Upper lobe of left lung (tissue), 6 donors: ENCODE data around the gene TSHZ2. TPM values are rescaled to one million over a fixed set of nuclear protein-coding genes. Genes with fewer than 3 reads are reported as not detected.

Experiments used
- ATAC-seq, 2 donors: fragments of 200-7000 bp; cut with Tn5 transposase; one replicate each; pipeline ENCODE4 v1.9.1; 2022; ENCODE audit warnings: mild to moderate bottlenecking in 2 of 2, moderate library complexity in 2 of 2; ENCODE audit not compliant: low FRiP score in 2 of 2
- DNase-seq, 2 donors: peaks; one replicate each; pipeline ENCODE4 v3.0.0-alpha.2; 2019 to 2020
- H3K27ac ChIP-seq, 4 donors: fragments of 200-600 bp; sonication (generic); one replicate each; pipeline ENCODE4 v1.5.1; 2016 to 2019
- H3K27me3 ChIP-seq, 4 donors: fragments of 200-600 bp; sonication (generic); one replicate each; pipeline ENCODE4 v1.5.1; 2017 to 2019
- H3K36me3 ChIP-seq, 4 donors: fragments of 200-600 bp; sonication (generic); one replicate each; pipeline ENCODE4 v1.5.1; 2016 to 2019
- H3K4me1 ChIP-seq, 4 donors: fragments of 200-600 bp; sonication (generic); one replicate each; pipeline ENCODE4 v1.5.1; 2018 to 2019
- H3K4me3 ChIP-seq, 4 donors: fragments of 200-600 bp; sonication (generic); one replicate each; pipeline ENCODE4 v1.5.1; 2017 to 2019; ENCODE audit warnings: mild to moderate bottlenecking in 2 of 4, moderate library complexity in 1 of 4
- H3K9me3 ChIP-seq, 4 donors: fragments of 200-600 bp; sonication (generic); one replicate each; pipeline ENCODE4 v1.5.1; 2018 to 2019
- CTCF ChIP-seq, 6 experiments: fragments of 450-650 bp in 4 of 6; fragments of 200-600 bp in 2 of 6; sonication (generic) in 2 of 6; IDR thresholded peaks; one replicate each; pipeline ENCODE4 v1.5.1; 2016 to 2019; ENCODE audit warnings: antibody characterized with exemption in 6 of 6
- EP300 ChIP-seq, 4 donors: sonication (generic); formaldehyde crosslinking; IDR thresholded peaks; one replicate each; pipeline ENCODE4 v1.5.1; 2017; ENCODE audit warnings: antibody characterized with exemption in 4 of 4, control low read depth in 2 of 4
- POLR2A ChIP-seq, 4 donors: fragments of 450-650 bp; IDR thresholded peaks; one replicate each; pipeline ENCODE4 v1.5.1; 2016 to 2017; ENCODE audit warnings: antibody characterized with exemption in 4 of 4, mild to moderate bottlenecking in 2 of 4
- POLR2AphosphoS5 ChIP-seq, 2 donors: sonication (generic); formaldehyde crosslinking; IDR thresholded peaks; one replicate each; pipeline ENCODE4 v1.5.1; 2017; ENCODE audit warnings: antibody characterized with exemption in 2 of 2
- WGBS, 2 donors: methylation state at CpG; one replicate each; pipeline ENCODE4 v1.1.5; 2017 to 2018; 5-methylcytosine and 5-hydroxymethylcytosine counted together
- total RNA-seq, 6 donors: library from RNA; depleted of rRNA in 4 of 6; stranded (reverse); fragments of >200 nt in 4 of 6; gene quantifications; one replicate each; pipeline versions ENCODE4 v1.1.0 to v1.2.1, GENCODE V29; 2016 to 2021
- donor health status: DM: no; HTN: no; CAD: no; lungs with moderate emphysema.
- donor health status: DM: no; HTN: yes; CAD: no; lungs with severe emphysema.

The TSHZ2 gene
- total RNA-seq, 6 donors from 2014 or later, result 1.8 to 10.0 (median 3.2) TPM

- Histone ChIP-seq H3K27ac (no peak overlapping the region), H3K4me1 (peaks cover 0 to 3% (median 0%) of the 10 kb centered on the region in 4 donors), H3K9me3 (no peaks in the 10 kb centered on the region), H3K27me3 (no peaks in the 10 kb centered on the region), H3K4me3 (no peak overlapping the region), H3K36me3 (no peaks in the 10 kb centered on the region)
- WGBS, 2 donors, result 75 to 80% methylated on average over 10 of the region's 10 CpGs
- no peak for TF ChIP-seq POLR2AphosphoS5 (IDR thresholded peaks at IDR 0.05)
- no peak for TF ChIP-seq EP300 (IDR thresholded peaks at IDR 0.05)
- no peak for TF ChIP-seq POLR2A (IDR thresholded peaks at IDR 0.05)
- no peak for TF ChIP-seq CTCF (IDR thresholded peaks at IDR 0.05)
- DNase-seq (no peak), ATAC-seq (peak in 1 of 2 donors; percentile 87)
These were observed 31.4 kb downstream of the TSHZ2 start for GRCh38 chr20:53003420-53004154.

- Histone ChIP-seq H3K4me3 (no peak overlapping the region), H3K27ac (no peak overlapping the region), H3K27me3 (no peaks in the 10 kb centered on the region), H3K4me1 (peaks cover 0 to 3% (median 0%) of the 10 kb centered on the region in 4 donors), H3K9me3 (no peaks in the 10 kb centered on the region), H3K36me3 (no peaks in the 10 kb centered on the region)
- TF ChIP-seq POLR2A (IDR thresholded peaks at IDR 0.05) (no peak), CTCF (IDR thresholded peaks at IDR 0.05) (no peak), POLR2AphosphoS5 (IDR thresholded peaks at IDR 0.05) (no peak), EP300 (IDR thresholded peaks at IDR 0.05) (no peak)
- no peak for ATAC-seq
- WGBS, 2 donors, result 90 to 91% methylated on average over 9 of the region's 9 CpGs
- no peak for DNase-seq
These were observed 32.2 kb downstream of the TSHZ2 start for GRCh38 chr20:53004267-53004813.

GRCh38 chr20:53009979-53010735, 38.0 kb downstream of the TSHZ2 start:
- 80 to 87% methylated on average over 5 of the region's 5 CpGs for WGBS, 2 donors
- Histone ChIP-seq H3K27me3 (no peaks in the 10 kb centered on the region), H3K9me3 (no peaks in the 10 kb centered on the region), H3K36me3 (no peaks in the 10 kb centered on the region), H3K4me3 (no peak overlapping the region), H3K4me1 (no peaks in the 10 kb centered on the region), H3K27ac (no peak overlapping the region)
- TF ChIP-seq POLR2A (IDR thresholded peaks at IDR 0.05), result no peak
- ATAC-seq (no peak), DNase-seq (no peak)

GRCh38 chr20:53011640-53012039, 39.5 kb downstream of the TSHZ2 start:
- Histone ChIP-seq H3K27ac (no peak overlapping the region), H3K4me1 (no peaks in the 10 kb centered on the region), H3K27me3 (no peaks in the 10 kb centered on the region), H3K36me3 (no peaks in the 10 kb centered on the region), H3K4me3 (no peak overlapping the region), H3K9me3 (no peaks in the 10 kb centered on the region)
- ATAC-seq (no peak), DNase-seq (no peak)
- TF ChIP-seq POLR2A (IDR thresholded peaks at IDR 0.05) (no peak), POLR2AphosphoS5 (IDR thresholded peaks at IDR 0.05) (no peak), CTCF (IDR thresholded peaks at IDR 0.05) (no peak), EP300 (IDR thresholded peaks at IDR 0.05) (no peak)
- WGBS, 2 donors, result 81 to 88% methylated on average over 2 of the region's 2 CpGs

- WGBS, 2 donors, result 75 to 77% methylated on average over 2 of the region's 2 CpGs
- H3K4me1 ChIP-seq, result no peaks in the 10 kb centered on the region
- no peaks in the 10 kb centered on the region for H3K27me3 ChIP-seq
- no peak for DNase-seq
- no peaks in the 10 kb centered on the region for H3K9me3 ChIP-seq
- H3K36me3 ChIP-seq, result no peaks in the 10 kb centered on the region
- no peak for ATAC-seq
- no peak overlapping the region for H3K27ac ChIP-seq
- no peak overlapping the region for H3K4me3 ChIP-seq
- no peak for TF ChIP-seq POLR2AphosphoS5 (IDR thresholded peaks at IDR 0.05)
- TF ChIP-seq POLR2A (IDR thresholded peaks at IDR 0.05), result no peak
- TF ChIP-seq CTCF (IDR thresholded peaks at IDR 0.05), result no peak
- no peak for TF ChIP-seq EP300 (IDR thresholded peaks at IDR 0.05)
These were observed 41.0 kb downstream of the TSHZ2 start for GRCh38 chr20:53013183-53013582.
